Neural cell (in vitro differentiated cells): ENCODE measurements around the gene DPY30. TPM values are rescaled to one million over a fixed set of nuclear protein-coding genes. Genes with fewer than 3 reads are reported as not detected.

Source experiments
- H2AFZ ChIP-seq: fragments of 200-600, 300-800 bp; sonication (generic), shearing (Covaris generic); 2 replicates; pipeline ENCODE4 v1.6.0; 2014; ENCODE audit warnings: low read depth, mild to moderate bottlenecking, antibody characterized with exemption, low read length, moderate library complexity
- H3F3A ChIP-seq: fragments of 200-600 bp; shearing (Covaris generic); 2 replicates; pipeline ENCODE4 v1.6.1; 2016; ENCODE audit warnings: mild to moderate bottlenecking, moderate library complexity, mixed read lengths, antibody characterized with exemption, low read length; ENCODE audit not compliant: insufficient read depth, poor library complexity, severe bottlenecking
- H3K27ac ChIP-seq: fragments of 200-600, 300-800 bp; sonication (generic), shearing (Covaris generic); 2 replicates; pipeline ENCODE4 v1.5.1; 2014; ENCODE audit warnings: mild to moderate bottlenecking, low read length, moderate library complexity
- H3K27me3 ChIP-seq: fragments of 300-800, 200-600 bp; sonication (generic), shearing (Covaris generic); 2 replicates; pipeline ENCODE4 v1.6.0; 2014; ENCODE audit warnings: mild to moderate bottlenecking, low read depth, low read length, moderate library complexity; ENCODE audit not compliant: insufficient read depth
- H3K36me3 ChIP-seq: fragments of 300-800, 200-600 bp; sonication (generic), shearing (Covaris generic); 2 replicates; pipeline ENCODE4 v1.5.1; 2014; ENCODE audit warnings: mild to moderate bottlenecking, antibody characterized with exemption, low read length, moderate library complexity; ENCODE audit not compliant: insufficient read depth
- H3K4me2 ChIP-seq: fragments of 300-800, 200-600 bp; sonication (generic), shearing (Covaris generic); 2 replicates; pipeline ENCODE4 v1.6.0; 2014; ENCODE audit warnings: mild to moderate bottlenecking, low read length
- H3K4me3 ChIP-seq: fragments of 300-800, 200-600 bp; sonication (generic), shearing (Covaris generic); 2 replicates; pipeline ENCODE4 v1.5.1; 2014; ENCODE audit warnings: mild to moderate bottlenecking, low read length, moderate library complexity
- H3K79me2 ChIP-seq: fragments of 200-600 bp; shearing (Covaris generic); replicated peaks from 2 replicates; pipeline ENCODE4 v1.6.0; 2014; ENCODE audit warnings: mild to moderate bottlenecking, low read length, moderate library complexity; ENCODE audit not compliant: insufficient read depth
- H3K9ac ChIP-seq: fragments of 300-800, 200-600 bp; sonication (generic), shearing (Covaris generic); 2 replicates; pipeline ENCODE4 v1.6.1; 2016; ENCODE audit warnings: mild to moderate bottlenecking, low read length, mixed read lengths
- H3K9me2 ChIP-seq: fragments of 200-600 bp; shearing (Covaris generic); 2 replicates; pipeline ENCODE4 v1.6.1; 2016; ENCODE audit warnings: mild to moderate bottlenecking, low read length, mixed read lengths; ENCODE audit not compliant: insufficient read depth
- H3K9me3 ChIP-seq: fragments of 200-600, 300-800 bp; sonication (generic), shearing (Covaris generic); 2 replicates; pipeline ENCODE4 v1.6.1; 2016; ENCODE audit warnings: mild to moderate bottlenecking, mixed run types, low read length, moderate library complexity, mixed read lengths
- H4K20me1 ChIP-seq: fragments of 200-600 bp; shearing (Covaris generic); 2 replicates; pipeline ENCODE4 v1.6.1; 2016; ENCODE audit warnings: mild to moderate bottlenecking, mixed run types; ENCODE audit not compliant: insufficient read depth
- CTCF ChIP-seq: fragments of 450-650 bp; IDR thresholded peaks from 2 replicates; pipeline ENCODE4 v1.5.1; 2014; ENCODE audit warnings: antibody characterized with exemption, mild to moderate bottlenecking, moderate library complexity; ENCODE audit not compliant: poor library complexity, severe bottlenecking
- EZH2 ChIP-seq: fragments of 200-600, 300-800 bp; shearing (Covaris generic), sonication (generic); IDR thresholded peaks from 2 replicates; pipeline ENCODE4 v1.6.1; 2014; ENCODE audit warnings: antibody characterized with exemption, low read length, borderline replicate concordance, mild to moderate bottlenecking; ENCODE audit not compliant: insufficient read depth, poor library complexity, severe bottlenecking
- MXI1 ChIP-seq: fragments of 450-650 bp; conservative IDR thresholded peaks from 2 replicates; pipeline ENCODE4 v1.6.1; 2014; ENCODE audit warnings: antibody characterized with exemption, mild to moderate bottlenecking; ENCODE audit not compliant: poor library complexity, severe bottlenecking
- SMC3 ChIP-seq: fragments of 450-650 bp; conservative IDR thresholded peaks from 2 replicates; pipeline ENCODE4 v1.6.1; 2014; ENCODE audit warnings: antibody characterized with exemption, mild to moderate bottlenecking, moderate library complexity; ENCODE audit not compliant: poor library complexity
- TAF1 ChIP-seq: IDR thresholded peaks from 2 replicates; pipeline ENCODE4 v1.6.1; 2012; ENCODE audit warnings: low read depth
- polyA plus RNA-seq: library from polyadenylated mRNA; depleted of rRNA; stranded (reverse); fragments of >200 nt; gene quantifications from 2 replicates; pipeline ENCODE4 v1.2.3, GENCODE V29; 2014
- TF ChIP-seq, protein P1 (sequence below): IDR thresholded peaks from 2 replicates; pipeline ENCODE4 v1.6.1; 2012; ENCODE audit warnings: borderline replicate concordance

Gene DPY30
- polyA plus RNA-seq, 1 donor from 2014 or later, result 201 TPM

DNA sequence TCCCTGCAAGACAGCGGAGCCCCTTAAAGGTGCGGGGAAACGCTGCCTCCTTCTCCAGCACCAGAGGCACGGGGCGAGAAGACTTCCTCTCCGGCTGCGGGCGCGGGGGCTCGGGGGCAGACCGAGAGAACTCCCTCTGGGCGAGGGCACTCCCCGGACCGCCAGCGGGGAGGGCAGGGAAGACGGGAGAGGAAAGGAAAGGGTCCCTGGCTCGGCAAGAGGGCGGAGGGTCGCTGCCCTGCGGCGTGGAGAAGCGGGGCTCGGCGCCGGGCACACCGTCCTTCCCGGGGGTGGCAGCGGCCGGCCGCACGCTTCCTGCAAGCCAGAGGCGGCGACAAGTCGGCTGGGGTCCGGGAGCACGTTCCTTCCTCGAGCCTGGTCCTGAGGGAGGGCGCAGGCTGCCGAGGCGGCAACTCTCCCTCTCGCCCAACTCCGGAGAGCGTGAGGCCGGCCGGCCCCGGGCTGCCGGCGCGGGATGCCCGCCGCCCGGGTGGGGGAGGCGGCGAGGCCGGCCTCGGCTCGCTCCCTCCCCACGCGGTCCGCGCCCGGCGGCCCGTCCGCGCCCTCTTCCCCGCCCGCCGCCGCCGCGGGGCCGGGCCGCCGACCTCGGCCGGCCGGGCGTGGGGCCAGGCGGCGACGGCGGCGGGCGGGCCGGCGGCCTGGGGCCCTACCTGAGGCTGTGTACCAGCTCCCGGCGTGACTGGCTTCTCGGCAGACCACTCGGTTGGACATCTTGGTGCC, 29.9 kb downstream of the DPY30 start:
- Histone ChIP-seq H3K9me3 (no peaks in the 10 kb centered on the region), H3K4me2 (peak overlapping the region; percentile 91), H2AFZ (no peak overlapping the region), H3K27ac (peak overlapping the region; percentile 65), H3K36me3 (no peaks in the 10 kb centered on the region), H3K27me3 (no peaks in the 10 kb centered on the region), H3K9me2 (no peaks in the 10 kb centered on the region), H3K9ac (peak overlapping the region; percentile 78), H3F3A (peaks cover 14% of the 10 kb centered on the region), H4K20me1 (peaks cover 7% of the 10 kb centered on the region), H3K4me3 (peak overlapping the region; percentile 98), H3K79me2 (peaks cover 49% of the 10 kb centered on the region)
- no peak for TF ChIP-seq TAF1
- peak; percentile 55 for TF ChIP-seq MXI1
- TF ChIP-seq SMC3, result no peak
- TF ChIP-seq EZH2, result no peak
- TF ChIP-seq CTCF, result no peak

GRCh38 chr2:32008805-32009515, 30.6 kb downstream of the DPY30 start:
- Histone ChIP-seq H4K20me1 (peaks cover 7% of the 10 kb centered on the region), H3K27ac (peak overlapping the region; percentile 65), H3K9ac (peak overlapping the region; percentile 78), H2AFZ (no peak overlapping the region), H3K9me3 (no peaks in the 10 kb centered on the region), H3K9me2 (no peaks in the 10 kb centered on the region), H3F3A (peaks cover 14% of the 10 kb centered on the region), H3K79me2 (peaks cover 56% of the 10 kb centered on the region), H3K36me3 (no peaks in the 10 kb centered on the region), H3K27me3 (no peaks in the 10 kb centered on the region), H3K4me3 (peak overlapping the region; percentile 98), H3K4me2 (peak overlapping the region; percentile 91)
- TF ChIP-seq TAF1 (no peak), SMC3 (peak; percentile 6), EZH2 (no peak)
- TF ChIP-seq, protein P1, sequence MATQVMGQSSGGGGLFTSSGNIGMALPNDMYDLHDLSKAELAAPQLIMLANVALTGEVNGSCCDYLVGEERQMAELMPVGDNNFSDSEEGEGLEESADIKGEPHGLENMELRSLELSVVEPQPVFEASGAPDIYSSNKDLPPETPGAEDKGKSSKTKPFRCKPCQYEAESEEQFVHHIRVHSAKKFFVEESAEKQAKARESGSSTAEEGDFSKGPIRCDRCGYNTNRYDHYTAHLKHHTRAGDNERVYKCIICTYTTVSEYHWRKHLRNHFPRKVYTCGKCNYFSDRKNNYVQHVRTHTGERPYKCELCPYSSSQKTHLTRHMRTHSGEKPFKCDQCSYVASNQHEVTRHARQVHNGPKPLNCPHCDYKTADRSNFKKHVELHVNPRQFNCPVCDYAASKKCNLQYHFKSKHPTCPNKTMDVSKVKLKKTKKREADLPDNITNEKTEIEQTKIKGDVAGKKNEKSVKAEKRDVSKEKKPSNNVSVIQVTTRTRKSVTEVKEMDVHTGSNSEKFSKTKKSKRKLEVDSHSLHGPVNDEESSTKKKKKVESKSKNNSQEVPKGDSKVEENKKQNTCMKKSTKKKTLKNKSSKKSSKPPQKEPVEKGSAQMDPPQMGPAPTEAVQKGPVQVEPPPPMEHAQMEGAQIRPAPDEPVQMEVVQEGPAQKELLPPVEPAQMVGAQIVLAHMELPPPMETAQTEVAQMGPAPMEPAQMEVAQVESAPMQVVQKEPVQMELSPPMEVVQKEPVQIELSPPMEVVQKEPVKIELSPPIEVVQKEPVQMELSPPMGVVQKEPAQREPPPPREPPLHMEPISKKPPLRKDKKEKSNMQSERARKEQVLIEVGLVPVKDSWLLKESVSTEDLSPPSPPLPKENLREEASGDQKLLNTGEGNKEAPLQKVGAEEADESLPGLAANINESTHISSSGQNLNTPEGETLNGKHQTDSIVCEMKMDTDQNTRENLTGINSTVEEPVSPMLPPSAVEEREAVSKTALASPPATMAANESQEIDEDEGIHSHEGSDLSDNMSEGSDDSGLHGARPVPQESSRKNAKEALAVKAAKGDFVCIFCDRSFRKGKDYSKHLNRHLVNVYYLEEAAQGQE, result no peak
